Naive thymus-derived CD8-positive, alpha-beta T cell (primary cell): ENCODE measurements around the gene LSAMP. TPM values are rescaled to one million over a fixed set of nuclear protein-coding genes. Genes with fewer than 3 reads are reported as not detected.

ENCODE experiments used
- ATAC-seq, 2 donors: fragments of 150-1000 bp; cut with Tn5 transposase in 1 of 2; sonication (Bioruptor Pico), chemical (Tn5 transposase) in 1 of 2; 1 replicate in 1 of 2; 2 replicates in 1 of 2; pipeline ENCODE4 v1.10.0; 2021; ENCODE audit warnings: mild to moderate bottlenecking in 2 of 2, moderate library complexity in 2 of 2
- POLR2A ChIA-PET: fragments of 350-600 bp; sonication (Branson Sonifier 250); formaldehyde crosslinking; loops from one replicate; lab custom pipeline; 2021; ENCODE audit warnings: antibody characterized with exemption; lab: Charles Lee
- DNase-seq, 10 donors: peaks; one replicate each; pipeline versions ENCODE4 v3.0.0 to v3.0.0-alpha.2; 2020 to 2022
- H3K27ac Mint-ChIP-seq, 10 donors: one replicate each; pipeline ENCODE4 v1.8.0; 2020 to 2022; ENCODE audit warnings: mild to moderate bottlenecking in 10 of 10, mixed read lengths in 10 of 10, moderate library complexity in 4 of 10, inconsistent platforms in 1 of 10
- H3K27me3 Mint-ChIP-seq, 5 donors: one replicate each; pipeline ENCODE4 v1.8.0; 2021 to 2022; ENCODE audit warnings: mixed read lengths in 5 of 5
- H3K36me3 Mint-ChIP-seq, 3 donors: one replicate each; pipeline ENCODE4 v1.8.0; 2020 to 2022; ENCODE audit warnings: mixed read lengths in 3 of 3, mild to moderate bottlenecking in 2 of 3, inconsistent platforms in 1 of 3
- H3K4me1 Mint-ChIP-seq, 4 donors: one replicate each; pipeline ENCODE4 v1.8.0; 2021 to 2022; ENCODE audit warnings: mixed read lengths in 4 of 4
- H3K4me3 Mint-ChIP-seq, 10 donors: one replicate each; pipeline ENCODE4 v1.8.0; 2020 to 2022; ENCODE audit warnings: mild to moderate bottlenecking in 10 of 10, mixed read lengths in 10 of 10, moderate library complexity in 6 of 10, inconsistent platforms in 1 of 10
- H3K9me3 Mint-ChIP-seq, 9 donors: one replicate each; pipeline ENCODE4 v1.8.0; 2020 to 2022; ENCODE audit warnings: mixed read lengths in 9 of 9, mild to moderate bottlenecking in 3 of 9, inconsistent platforms in 1 of 9, moderate library complexity in 1 of 9
- polyA plus RNA-seq, 3 donors: library from polyadenylated mRNA; unstranded; fragments of 300-500 nt; fragmentation: Illumina TruSeq; gene quantifications; one replicate each; pipeline ENCODE4 v1.2.3, GENCODE V29; 2021
- total RNA-seq, 8 experiments: library from RNA in 2 of 8; stranded (reverse) in 2 of 8; gene quantifications; one replicate each; pipeline ENCODE4 v1.2.3 and lab custom pipeline; 2021 to 2026

LSAMP gene
- total and polyA plus RNA-seq, 5 experiments from 2014 or later = not detected

DNA sequence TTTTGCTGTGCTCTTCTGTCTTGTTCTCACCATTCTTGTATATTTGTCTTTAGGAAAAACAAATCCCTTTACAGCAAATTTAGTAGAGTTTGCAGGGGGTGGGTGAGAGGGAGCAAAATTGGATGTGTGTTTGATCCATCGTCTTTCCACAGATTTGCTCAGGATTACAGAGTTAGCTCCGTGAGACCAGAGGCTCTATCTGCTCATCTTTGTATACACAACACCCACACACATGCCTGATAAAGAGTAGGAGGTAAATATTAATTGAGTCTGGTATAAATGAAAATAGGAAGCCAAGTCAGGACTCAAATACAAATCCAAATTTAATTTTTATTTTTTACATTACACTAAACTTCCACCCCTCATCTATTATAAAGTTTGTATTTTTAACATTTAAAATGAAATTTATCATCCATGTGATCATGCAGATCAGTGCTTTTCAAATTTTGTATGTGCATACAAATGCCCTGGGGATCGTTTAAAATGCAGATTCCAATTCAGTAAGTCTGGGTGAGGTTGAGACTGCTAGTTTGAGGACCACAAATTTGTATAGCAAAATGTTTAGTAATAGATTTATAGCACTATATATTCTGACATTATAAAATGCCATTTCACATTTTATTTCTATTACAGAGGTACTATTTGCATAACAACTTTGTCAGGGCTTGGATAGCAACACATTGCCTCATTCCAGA, 326.7 kb downstream of the LSAMP start:
- POLR2A ChIA-PET = no interaction called here
- no peaks in the 10 kb centered on the region for H3K4me1 Mint-ChIP-seq
- no peak for DNase-seq
- H3K27me3 Mint-ChIP-seq = peaks cover 0 to 2% (median 0%) of the 10 kb centered on the region in 5 donors
- H3K27ac Mint-ChIP-seq = no peak overlapping the region
- no peak for ATAC-seq
- H3K4me3 Mint-ChIP-seq = no peak overlapping the region
- no peaks in the 10 kb centered on the region for H3K9me3 Mint-ChIP-seq
- H3K36me3 Mint-ChIP-seq = no peaks in the 10 kb centered on the region

- Mint-ChIP-seq H3K4me3 (no peak overlapping the region), H3K36me3 (no peaks in the 10 kb centered on the region), H3K9me3 (peaks cover 0 to 3% (median 0%) of the 10 kb centered on the region in 9 donors), H3K4me1 (no peaks in the 10 kb centered on the region), H3K27me3 (peaks cover 0 to 2% (median 0%) of the 10 kb centered on the region in 5 donors), H3K27ac (no peak overlapping the region)
- DNase-seq (no peak), ATAC-seq (no peak)
- POLR2A ChIA-PET = no interaction called here
Measured at GRCh38 chr3:116114586-116114985, 330.7 kb downstream of the LSAMP start.

GRCh38 chr3:116112696-116113095, 332.6 kb downstream of the LSAMP start:
- Mint-ChIP-seq H3K36me3 (no peaks in the 10 kb centered on the region), H3K9me3 (peaks cover 0 to 3% (median 0%) of the 10 kb centered on the region in 9 donors), H3K4me3 (no peak overlapping the region), H3K27me3 (peaks cover 0 to 3% (median 0%) of the 10 kb centered on the region in 5 donors), H3K27ac (no peak overlapping the region), H3K4me1 (no peaks in the 10 kb centered on the region)
- no peak for ATAC-seq
- DNase-seq = no peak
- POLR2A ChIA-PET = no interaction called here

- POLR2A ChIA-PET = no interaction called here
- no peaks in the 10 kb centered on the region for H3K36me3 Mint-ChIP-seq
- H3K9me3 Mint-ChIP-seq = peaks cover 0 to 3% (median 0%) of the 10 kb centered on the region in 9 donors
- H3K4me1 Mint-ChIP-seq = no peaks in the 10 kb centered on the region
- H3K27me3 Mint-ChIP-seq = peaks cover 0 to 3% (median 0%) of the 10 kb centered on the region in 5 donors
- no peak overlapping the region for H3K27ac Mint-ChIP-seq
- no peak overlapping the region for H3K4me3 Mint-ChIP-seq
- no peak for ATAC-seq
- DNase-seq = no peak
Measured at GRCh38 chr3:116111765-116112164, 333.5 kb downstream of the LSAMP start.

- H3K27ac Mint-ChIP-seq = no peak overlapping the region
- no peak overlapping the region for H3K4me3 Mint-ChIP-seq
- H3K9me3 Mint-ChIP-seq = peaks cover 0 to 16% (median 0%) of the 10 kb centered on the region in 9 donors
- no peak for ATAC-seq
- H3K4me1 Mint-ChIP-seq = no peaks in the 10 kb centered on the region
- DNase-seq = no peak
- no peaks in the 10 kb centered on the region for H3K36me3 Mint-ChIP-seq
- POLR2A ChIA-PET = no interaction called here
- H3K27me3 Mint-ChIP-seq = no peaks in the 10 kb centered on the region
Measured at GRCh38 chr3:116103868-116104530, 341.3 kb downstream of the LSAMP start.

- H3K4me1 Mint-ChIP-seq = no peaks in the 10 kb centered on the region
- DNase-seq (no peak), ATAC-seq (no peak)
- no peak overlapping the region for H3K4me3 Mint-ChIP-seq
- H3K36me3 Mint-ChIP-seq = no peaks in the 10 kb centered on the region
- H3K9me3 Mint-ChIP-seq = peaks cover 0 to 16% (median 0%) of the 10 kb centered on the region in 9 donors
- POLR2A ChIA-PET = no interaction called here
- H3K27ac Mint-ChIP-seq = no peak overlapping the region
- H3K27me3 Mint-ChIP-seq = no peaks in the 10 kb centered on the region
Measured at GRCh38 chr3:116102037-116102436, 343.2 kb downstream of the LSAMP start.

GRCh38 chr3:116097226-116097625, 348.1 kb downstream of the LSAMP start:
- H3K36me3 Mint-ChIP-seq = no peaks in the 10 kb centered on the region
- DNase-seq (no peak), ATAC-seq (no peak)
- no peak overlapping the region for H3K27ac Mint-ChIP-seq
- POLR2A ChIA-PET = no interaction called here
- H3K4me1 Mint-ChIP-seq = no peaks in the 10 kb centered on the region
- no peak overlapping the region for H3K4me3 Mint-ChIP-seq
- peaks cover 0 to 13% (median 1%) of the 10 kb centered on the region in 9 donors for H3K9me3 Mint-ChIP-seq
- no peaks in the 10 kb centered on the region for H3K27me3 Mint-ChIP-seq

DNA sequence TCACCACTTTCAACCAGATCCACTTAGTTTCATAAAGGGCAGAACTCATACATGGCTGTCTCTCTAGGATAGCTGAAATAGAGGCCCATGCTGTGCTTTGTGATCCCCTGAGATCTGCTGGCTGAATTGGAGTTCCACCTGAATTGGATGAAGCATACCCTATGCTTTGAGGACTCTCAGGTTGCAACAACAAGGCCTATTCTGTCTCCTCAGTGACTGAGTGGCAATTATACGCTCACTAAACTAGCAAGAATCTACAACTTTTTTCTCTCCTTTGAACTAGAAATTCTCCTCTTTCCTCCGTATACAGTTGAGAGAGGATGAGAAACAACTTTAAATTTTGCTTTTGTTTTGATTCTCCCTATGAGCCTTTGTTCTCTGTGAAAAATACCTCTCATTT, 348.7 kb downstream of the LSAMP start:
- POLR2A ChIA-PET = no interaction called here
- H3K27ac Mint-ChIP-seq = no peak overlapping the region

GRCh38 chr3:116093374-116093773, 351.9 kb downstream of the LSAMP start:
- ATAC-seq (no peak), DNase-seq (no peak)
- H3K36me3 Mint-ChIP-seq = no peaks in the 10 kb centered on the region
- no peak overlapping the region for H3K4me3 Mint-ChIP-seq
- no peaks in the 10 kb centered on the region for H3K4me1 Mint-ChIP-seq
- H3K27ac Mint-ChIP-seq = no peak overlapping the region
- POLR2A ChIA-PET = no interaction called here
- H3K9me3 Mint-ChIP-seq = peaks cover 0 to 15% (median 4%) of the 10 kb centered on the region in 9 donors
- H3K27me3 Mint-ChIP-seq = peaks cover 0 to 2% (median 0%) of the 10 kb centered on the region in 5 donors

More for the DNA sequence above, 348.7 kb downstream of the LSAMP start:
- Mint-ChIP-seq H3K36me3 (no peaks in the 10 kb centered on the region), H3K9me3 (peaks cover 0 to 13% (median 2%) of the 10 kb centered on the region in 9 donors), H3K4me3 (no peak overlapping the region), H3K4me1 (no peaks in the 10 kb centered on the region), H3K27me3 (no peaks in the 10 kb centered on the region)
- ATAC-seq (no peak), DNase-seq (no peak)

DNA sequence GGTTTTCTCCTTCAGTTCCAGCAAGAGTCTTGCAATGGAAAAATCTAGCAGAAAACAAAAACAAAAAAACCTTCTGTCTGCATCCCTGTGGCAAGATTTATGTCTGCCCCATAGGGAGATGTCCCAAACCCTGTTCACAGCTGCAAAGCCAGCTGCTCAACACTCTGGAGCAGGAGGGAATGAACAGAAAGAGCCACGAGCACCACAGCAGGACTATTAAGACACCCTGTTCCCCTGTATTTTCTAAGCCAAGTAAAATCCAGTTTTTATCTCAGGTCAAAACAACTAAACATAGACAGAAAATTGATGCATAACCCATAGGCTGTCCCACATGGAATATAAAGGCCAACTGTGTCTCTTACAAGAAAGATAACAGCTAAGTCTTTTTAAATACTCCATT, 357.9 kb downstream of the LSAMP start:
- POLR2A ChIA-PET = no interaction called here
- Mint-ChIP-seq H3K4me3 (no peak overlapping the region), H3K27me3 (peaks cover 0 to 2% (median 0%) of the 10 kb centered on the region in 5 donors), H3K27ac (no peak overlapping the region), H3K36me3 (no peaks in the 10 kb centered on the region), H3K9me3 (peaks cover 0 to 18% (median 7%) of the 10 kb centered on the region in 9 donors), H3K4me1 (no peaks in the 10 kb centered on the region)
- ATAC-seq (no peak), DNase-seq (no peak)

DNA sequence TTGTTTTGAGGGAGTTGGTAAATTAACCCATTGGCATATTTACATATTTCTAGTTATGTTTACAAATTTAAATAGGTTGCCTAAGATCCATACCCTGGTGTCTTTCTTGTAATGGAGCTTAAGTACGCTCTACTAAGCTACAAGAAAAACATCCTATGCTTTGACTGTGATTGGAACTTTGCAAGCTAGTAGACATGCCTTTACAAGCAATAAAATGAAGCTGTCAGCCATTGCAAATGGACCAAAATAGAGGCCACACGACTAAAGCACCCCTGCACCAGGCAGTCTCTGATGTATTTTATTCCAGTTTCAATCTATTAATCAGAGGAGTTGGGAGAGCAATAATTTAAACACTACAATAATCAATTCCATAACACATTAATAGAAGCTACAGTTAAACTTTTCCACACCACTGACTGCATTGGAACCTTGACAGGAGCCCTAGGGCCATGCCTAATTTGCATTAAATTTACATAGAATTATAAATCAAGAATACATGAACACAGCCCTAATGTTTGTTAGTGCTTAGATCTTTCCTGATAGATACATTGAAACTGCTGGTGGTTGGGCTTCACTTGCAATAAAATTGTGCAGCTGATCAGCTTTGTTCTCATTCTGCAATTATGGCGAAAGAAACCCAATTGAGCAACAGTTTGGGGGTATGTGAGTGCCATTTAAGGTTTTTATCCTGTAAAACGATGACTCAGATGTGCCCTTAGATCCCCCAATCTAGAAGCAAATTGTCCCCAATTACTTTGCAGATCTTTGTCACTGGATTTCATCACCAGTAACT, 360.1 kb downstream of the LSAMP start:
- ATAC-seq (no peak), DNase-seq (no peak)
- Mint-ChIP-seq H3K27ac (no peak overlapping the region), H3K27me3 (no peaks in the 10 kb centered on the region), H3K4me1 (no peaks in the 10 kb centered on the region), H3K36me3 (no peaks in the 10 kb centered on the region), H3K9me3 (peaks cover 0 to 11% (median 3%) of the 10 kb centered on the region in 9 donors), H3K4me3 (no peak overlapping the region)
- POLR2A ChIA-PET = no interaction called here

DNA sequence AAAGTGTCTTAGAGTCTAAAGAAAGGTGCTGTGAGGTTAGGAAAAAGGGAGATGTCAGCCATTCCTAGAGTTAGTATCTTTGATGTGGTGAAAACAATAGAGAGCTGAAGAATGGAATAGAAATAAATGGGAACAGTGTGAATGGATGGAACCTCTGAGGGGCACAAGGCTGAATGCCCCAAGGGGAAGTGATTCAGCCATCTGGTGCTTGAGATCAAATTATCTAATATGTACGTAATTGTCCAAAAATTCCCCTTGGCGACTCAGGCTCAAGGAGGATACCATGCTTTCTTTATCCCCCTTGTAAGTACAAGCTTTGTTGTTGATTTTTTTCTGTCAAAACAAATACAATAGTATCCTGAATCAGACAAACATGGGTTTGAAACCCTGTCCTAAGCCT, 361.6 kb downstream of the LSAMP start:
- Mint-ChIP-seq H3K36me3 (no peaks in the 10 kb centered on the region), H3K9me3 (peaks cover 0 to 9% (median 3%) of the 10 kb centered on the region in 9 donors)
- POLR2A ChIA-PET = no interaction called here

DNA sequence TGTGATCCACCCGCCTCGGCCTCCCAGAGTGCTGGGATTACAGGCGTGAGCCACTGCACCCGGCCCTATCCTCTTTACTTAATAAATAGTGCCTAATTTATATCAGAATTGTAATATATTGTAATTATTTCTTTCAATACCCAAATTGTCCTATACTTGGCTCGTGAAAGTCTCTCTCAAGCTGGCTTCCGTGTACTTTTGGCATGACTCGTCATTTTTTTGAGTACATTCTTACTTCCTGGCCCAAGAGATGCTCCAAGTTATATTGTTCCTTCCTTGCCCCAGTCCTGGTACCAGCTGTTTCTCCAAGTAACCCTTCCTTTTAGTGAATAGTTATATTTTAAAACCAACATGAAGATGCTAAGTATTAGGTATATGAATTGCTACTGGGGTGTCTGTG, 366.7 kb downstream of the LSAMP start:
- ATAC-seq (no peak), DNase-seq (no peak)
- Mint-ChIP-seq H3K4me3 (no peak overlapping the region), H3K36me3 (no peaks in the 10 kb centered on the region), H3K9me3 (peaks cover 0 to 9% (median 1%) of the 10 kb centered on the region in 9 donors), H3K4me1 (no peaks in the 10 kb centered on the region), H3K27ac (no peak overlapping the region), H3K27me3 (peaks cover 0 to 3% (median 0%) of the 10 kb centered on the region in 5 donors)
- POLR2A ChIA-PET = no interaction called here

More for the DNA sequence above, 361.6 kb downstream of the LSAMP start:
- H3K4me3 Mint-ChIP-seq = no peak overlapping the region
- H3K4me1 Mint-ChIP-seq = no peaks in the 10 kb centered on the region
- peak overlapping the region in 1 of 10 donors; percentile 15 for H3K27ac Mint-ChIP-seq
- ATAC-seq (no peak), DNase-seq (no peak)
- H3K27me3 Mint-ChIP-seq = peaks cover 0 to 3% (median 0%) of the 10 kb centered on the region in 5 donors
